Fibroblast of pulmonary artery (primary cell): ENCODE results near the gene SLC4A3.

ENCODE experiments used
- DNase-seq: peaks from one replicate; pipeline ENCODE4 v3.0.0-alpha.2; 2010; ENCODE audit warnings: low read depth
- H3K4me3 ChIP-seq: replicated peaks from 2 replicates; pipeline ENCODE4 v1.5.1; 2011; ENCODE audit warnings: low read depth, mild to moderate bottlenecking, control low read depth, low read length, moderate library complexity
- TF ChIP-seq, protein P1 (sequence below): IDR thresholded peaks from 2 replicates; pipeline ENCODE4 v1.5.1; 2011; ENCODE audit warnings: mild to moderate bottlenecking, control low read depth, low read length, inconsistent platforms; ENCODE audit errors: missing control alignments

The SLC4A3 gene

GRCh38 chr2:219687882-219688559 is 60.6 kb downstream of the SLC4A3 start:
- DNase-seq = no peak
- TF ChIP-seq, protein P1, sequence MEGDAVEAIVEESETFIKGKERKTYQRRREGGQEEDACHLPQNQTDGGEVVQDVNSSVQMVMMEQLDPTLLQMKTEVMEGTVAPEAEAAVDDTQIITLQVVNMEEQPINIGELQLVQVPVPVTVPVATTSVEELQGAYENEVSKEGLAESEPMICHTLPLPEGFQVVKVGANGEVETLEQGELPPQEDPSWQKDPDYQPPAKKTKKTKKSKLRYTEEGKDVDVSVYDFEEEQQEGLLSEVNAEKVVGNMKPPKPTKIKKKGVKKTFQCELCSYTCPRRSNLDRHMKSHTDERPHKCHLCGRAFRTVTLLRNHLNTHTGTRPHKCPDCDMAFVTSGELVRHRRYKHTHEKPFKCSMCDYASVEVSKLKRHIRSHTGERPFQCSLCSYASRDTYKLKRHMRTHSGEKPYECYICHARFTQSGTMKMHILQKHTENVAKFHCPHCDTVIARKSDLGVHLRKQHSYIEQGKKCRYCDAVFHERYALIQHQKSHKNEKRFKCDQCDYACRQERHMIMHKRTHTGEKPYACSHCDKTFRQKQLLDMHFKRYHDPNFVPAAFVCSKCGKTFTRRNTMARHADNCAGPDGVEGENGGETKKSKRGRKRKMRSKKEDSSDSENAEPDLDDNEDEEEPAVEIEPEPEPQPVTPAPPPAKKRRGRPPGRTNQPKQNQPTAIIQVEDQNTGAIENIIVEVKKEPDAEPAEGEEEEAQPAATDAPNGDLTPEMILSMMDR = no peak
- H3K4me3 ChIP-seq = no peak overlapping the region

GRCh38 chr2:219688560-219689445 is 61.4 kb downstream of the SLC4A3 start:
- TF ChIP-seq, protein P1 = no peak
- H3K4me3 ChIP-seq = no peak overlapping the region
- DNase-seq = peak; percentile 78

DNA sequence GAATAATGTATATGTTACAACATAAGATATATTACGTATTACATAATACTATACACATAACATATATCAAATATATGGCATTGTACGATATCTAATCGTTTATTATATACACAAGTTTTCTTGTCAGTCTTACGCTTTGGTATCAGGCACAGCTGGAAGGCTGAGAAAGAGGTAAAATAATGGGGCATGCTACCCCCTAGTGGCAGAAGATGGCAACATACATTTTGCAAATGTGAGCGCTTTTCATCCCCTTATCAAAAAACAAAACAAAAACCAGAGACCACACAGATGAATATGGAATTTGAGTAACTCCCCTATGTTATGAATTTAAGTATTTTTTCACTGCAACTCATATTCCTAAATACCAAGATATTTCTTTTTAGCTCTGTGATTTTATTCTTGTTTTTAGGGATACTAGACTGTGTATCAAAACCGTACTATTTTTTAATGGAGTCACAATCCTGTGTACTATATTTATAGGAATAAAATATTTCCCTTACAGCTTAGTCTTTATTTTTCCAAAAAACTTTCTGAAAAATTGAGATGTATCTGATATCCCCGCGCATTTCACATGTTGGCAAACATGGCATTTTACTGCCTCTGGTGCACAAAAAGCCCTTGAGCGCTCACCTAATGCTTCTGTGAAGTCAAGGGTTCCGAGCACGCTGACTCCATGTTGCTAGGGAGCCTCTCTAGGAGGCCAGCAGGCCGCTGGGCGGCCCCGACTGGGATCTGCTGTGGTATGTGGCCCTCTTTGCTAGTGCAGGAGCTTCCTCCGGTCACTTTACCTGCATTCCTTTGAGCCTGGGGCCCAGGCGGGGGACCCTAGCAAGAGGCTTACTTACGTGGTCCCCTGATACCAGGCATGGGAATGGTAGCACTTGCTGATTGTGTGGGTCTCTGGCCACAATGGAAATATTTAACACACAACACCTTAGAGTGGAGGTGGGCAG is 62.5 kb downstream of the SLC4A3 start:
- DNase-seq = peak; percentile 83
- no peak overlapping the region for H3K4me3 ChIP-seq
- TF ChIP-seq, protein P1 = peak; percentile 83

DNA sequence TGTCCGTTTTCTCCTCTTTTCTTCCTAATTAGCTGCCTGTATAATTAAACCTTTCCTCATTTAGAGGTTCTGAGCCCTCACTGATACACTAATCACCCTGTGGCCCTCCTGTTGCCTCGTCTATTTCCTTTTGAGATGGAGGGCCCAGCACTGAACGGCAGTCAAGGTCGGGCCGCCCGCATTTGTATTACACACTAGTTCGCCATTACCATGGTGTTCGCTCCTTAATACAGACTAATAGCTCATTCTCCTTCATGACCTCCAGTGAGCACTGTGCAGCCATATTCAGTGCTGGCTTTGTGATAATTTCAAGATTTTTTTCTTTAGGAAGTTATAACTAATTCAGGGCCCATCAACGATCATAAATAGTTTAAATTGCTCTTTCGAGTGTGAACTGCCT is 64.1 kb downstream of the SLC4A3 start:
- no peak overlapping the region for H3K4me3 ChIP-seq

More for the DNA sequence above, 64.1 kb downstream of the SLC4A3 start:
- no peak for DNase-seq
- TF ChIP-seq, protein P1 = no peak
